GM20431 (cell line): ENCODE measurements around the gene MS4A15.
"Not testable (repeated sequence)": the region's sequence is repeated elsewhere in the genome, so short reads cannot be mapped to it uniquely, and the experiment has no call there.

Experiments
- in situ Hi-C: fragments of 300-500 bp; cut with MseI, MboI; formaldehyde crosslinking; loops from one replicate; pipeline ENCODE4 v1.15.0; 2020; ENCODE audit warnings: low sequenced_read_pairs; ENCODE audit not compliant: unreplicated experiment

MS4A15 gene

DNA sequence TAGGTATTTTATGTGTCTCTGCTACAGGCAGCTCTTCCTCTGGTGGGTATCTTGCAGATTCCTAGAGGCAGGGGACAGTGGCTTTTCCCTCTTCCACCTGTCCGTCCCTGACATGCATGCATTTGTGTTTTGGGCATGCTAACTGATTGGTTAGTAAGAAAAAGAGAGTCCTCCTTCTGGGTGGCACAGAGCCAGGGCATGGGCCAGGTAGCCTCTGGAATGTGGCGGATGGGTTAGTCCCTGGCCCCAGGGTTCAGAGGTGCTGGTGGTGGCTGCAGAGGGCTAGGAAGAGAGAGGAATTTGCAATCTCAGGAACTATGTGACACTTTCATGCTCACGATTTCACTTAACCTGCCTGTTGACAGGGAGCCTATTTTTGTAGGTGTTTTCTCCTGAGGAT lies 5.8 kb upstream of the MS4A15 start:
- in situ Hi-C loops, result no loop called here

DNA sequence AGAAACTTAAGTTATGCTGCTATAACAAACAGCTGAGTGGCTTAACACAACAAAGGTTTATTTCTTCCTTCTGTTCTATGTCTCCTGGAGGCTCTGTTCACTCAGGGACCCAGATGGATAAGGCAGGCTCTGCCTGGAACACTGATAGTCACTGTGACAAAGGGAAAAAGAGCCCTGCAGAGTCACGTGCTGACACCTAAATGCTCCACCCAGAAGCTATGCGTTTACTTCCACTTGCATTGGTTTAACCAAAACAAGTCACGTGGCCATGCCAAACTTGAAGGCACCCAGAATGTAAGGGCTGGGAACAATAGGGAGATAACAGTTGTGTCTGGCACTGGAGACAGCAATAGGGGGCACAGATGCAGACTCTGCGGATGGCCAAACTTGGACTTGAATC lies 3.4 kb upstream of the MS4A15 start:
- in situ Hi-C loops, result no loop called here

DNA sequence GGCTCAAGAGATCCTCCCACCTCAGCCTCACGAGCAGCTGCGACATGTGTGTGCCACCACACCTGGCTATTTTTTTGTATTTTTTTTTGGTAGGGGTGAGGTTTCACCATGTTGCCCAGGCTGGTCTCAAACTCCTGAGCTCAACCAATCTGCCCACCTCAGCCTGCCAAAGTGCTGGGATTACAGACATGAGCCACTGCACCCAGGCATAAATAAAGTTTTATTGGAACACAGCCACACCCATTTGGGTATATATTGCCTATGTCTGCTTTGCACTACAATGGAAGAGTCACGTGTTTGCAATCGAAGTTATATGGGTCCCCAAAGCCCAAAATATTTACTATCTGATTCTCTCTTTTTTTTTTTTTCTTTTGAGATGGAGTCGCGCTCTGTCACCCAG lies 1.8 kb upstream of the MS4A15 start:
- in situ Hi-C loops, result no loop called here

DNA sequence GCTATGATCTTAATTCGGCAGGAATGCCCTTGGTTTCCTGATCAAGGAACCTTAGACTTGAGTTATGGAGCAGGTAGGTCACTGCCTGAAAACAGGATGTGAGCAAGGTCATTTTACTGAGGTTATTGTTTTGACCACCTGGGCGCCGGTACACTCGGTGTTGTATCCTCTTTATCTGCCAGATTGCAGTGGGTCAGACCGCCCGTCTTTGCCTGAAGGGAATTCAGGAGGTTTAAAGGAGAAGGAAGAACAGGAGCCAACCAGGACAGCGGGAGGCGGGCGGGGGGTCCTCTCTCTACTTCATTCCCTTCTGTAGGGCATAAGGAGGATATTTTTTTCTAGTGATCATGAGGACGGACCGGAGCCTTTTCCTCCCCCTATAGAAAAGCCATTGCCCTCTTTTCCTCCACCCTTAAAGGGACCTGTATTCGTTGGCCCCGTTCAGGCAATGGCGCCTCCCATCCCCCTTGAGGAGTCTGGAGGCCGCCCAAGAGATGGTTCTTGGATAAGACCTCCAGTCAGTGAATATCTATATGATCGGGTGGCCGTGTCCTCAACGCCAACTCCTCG lies 649 bp downstream of the MS4A15 start:
- in situ Hi-C loops, result no loop called here

DNA sequence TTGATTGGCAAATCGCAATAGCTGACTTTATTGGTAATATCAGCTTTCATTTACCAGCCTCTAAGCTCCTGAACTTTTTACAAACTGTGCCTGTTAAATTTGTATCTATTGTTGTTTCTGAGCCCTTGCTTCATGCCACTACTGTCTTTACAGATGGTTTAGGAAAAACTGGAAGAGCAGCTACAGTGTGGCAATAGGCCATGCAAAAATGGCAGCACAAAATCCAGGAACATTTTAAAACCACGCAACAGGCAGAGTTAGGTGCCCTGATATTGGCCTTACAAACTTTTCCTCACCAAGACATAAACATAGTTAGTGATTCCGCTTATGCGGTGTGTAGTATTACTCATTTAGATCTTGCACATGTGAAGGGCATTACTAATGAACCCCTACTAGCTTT lies 2.0 kb downstream of the MS4A15 start:
- in situ Hi-C loops, result not testable (repeated sequence)

DNA sequence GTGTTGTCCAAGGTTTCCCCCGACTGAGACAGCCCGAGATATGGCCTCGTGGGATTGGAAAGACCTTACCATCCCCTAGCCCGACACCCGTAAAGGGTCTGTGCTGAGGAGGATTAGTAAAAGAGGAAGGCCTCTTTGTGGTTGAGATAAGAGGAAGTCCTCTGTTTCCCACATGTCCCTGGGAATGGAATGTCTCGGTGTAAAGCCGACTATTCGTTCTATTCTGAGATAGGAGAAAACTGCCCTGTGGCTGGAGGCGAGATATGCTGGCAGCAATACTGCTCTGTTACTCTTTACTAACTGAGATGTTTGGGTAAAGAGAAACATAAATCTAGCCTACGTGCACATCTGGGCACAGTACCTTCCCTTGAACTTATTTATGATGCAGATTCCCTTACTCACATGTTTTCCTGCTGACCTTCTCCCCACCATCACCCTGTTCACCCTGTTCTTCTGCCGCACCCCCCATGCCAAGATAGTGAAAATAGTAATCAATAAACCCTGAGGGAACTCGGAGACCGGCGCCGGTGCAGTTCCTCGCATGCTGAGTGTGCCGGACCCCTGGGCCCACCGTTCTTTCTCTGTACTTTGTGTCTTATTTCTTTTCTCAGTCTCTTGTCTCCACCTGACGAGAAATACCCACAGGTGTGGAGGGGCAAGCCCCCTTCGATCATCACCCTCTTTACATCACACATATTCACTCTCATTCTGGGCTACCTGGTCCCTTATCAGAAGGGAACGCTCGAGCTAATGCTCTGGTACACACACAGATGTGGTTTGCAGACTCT lies 3.0 kb downstream of the MS4A15 start:
- in situ Hi-C loops, result not testable (repeated sequence)

DNA sequence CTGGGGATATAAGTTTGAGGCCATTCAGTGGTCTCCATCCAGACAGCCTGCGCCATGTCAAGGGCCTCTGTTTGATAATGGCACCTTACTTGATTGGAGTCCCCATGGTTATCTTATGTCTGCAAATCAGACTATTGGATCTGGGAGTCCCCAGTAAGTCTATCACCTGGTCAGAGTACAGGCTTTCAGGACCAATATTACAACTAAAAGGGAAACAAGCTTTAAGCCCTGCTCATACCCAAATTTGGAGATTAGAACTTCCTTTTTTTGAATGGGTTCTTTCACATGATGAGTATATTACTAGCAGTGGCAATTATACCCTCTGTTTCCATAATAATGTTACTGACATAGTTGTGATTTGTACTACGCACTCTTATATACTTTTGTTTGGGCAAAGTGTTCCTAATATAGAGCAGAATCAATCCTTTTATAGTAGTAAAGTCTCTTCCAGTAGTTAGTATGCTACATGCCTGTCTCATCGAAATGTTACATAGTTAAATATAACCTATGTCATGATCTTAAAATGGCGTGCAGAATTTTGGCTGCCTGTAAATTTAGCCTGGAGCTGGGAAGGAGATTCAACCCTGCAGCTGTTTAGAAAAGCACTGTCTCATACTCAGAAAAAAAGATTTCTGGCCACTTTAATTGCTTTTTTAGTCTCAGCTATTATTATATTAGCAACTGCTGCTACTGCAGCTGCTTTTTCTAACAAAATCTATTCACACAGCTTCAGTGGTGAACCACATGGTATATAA lies 4.9 kb downstream of the MS4A15 start:
- in situ Hi-C loops, result no loop called here

DNA sequence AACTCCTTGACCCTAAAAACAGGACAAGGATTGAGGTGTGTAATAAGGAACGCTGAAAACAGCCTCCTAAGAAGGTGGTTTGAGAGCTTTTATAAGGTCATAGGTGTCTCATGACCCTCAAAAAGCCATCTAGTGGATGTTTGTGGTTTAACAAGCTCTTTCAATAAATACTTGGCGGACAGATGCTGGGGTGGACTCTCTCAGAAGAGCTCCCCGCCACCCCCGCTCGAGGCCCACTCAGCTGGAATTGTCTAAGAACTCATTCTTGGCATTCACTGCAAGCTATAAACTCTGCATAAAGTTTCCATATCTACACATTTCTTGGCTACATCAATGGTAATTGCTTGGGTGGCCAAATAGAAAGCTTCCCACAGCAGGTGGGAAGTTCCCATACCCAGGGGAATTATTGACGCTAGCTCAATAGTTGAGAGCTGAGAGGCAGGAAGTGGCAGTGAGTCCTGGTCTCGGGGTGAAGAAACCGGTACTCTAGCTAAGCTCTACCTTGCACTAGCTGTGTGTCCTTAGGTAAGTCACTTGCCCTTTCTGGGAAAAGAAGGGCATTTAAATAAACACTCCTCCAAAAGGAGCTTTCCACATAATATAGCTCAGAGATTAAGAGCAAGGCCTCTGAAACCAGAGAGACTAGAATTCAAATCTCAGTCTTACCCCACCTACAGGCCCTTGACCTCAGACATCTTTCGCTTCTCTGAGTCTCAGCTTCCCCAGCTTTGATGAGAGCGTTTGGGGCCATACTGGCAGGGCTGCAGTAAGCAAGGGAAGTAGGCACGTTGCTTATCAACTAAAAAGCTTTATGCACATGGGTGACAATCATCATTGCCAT lies 6.4 kb downstream of the MS4A15 start:
- in situ Hi-C loops, result no loop called here

DNA sequence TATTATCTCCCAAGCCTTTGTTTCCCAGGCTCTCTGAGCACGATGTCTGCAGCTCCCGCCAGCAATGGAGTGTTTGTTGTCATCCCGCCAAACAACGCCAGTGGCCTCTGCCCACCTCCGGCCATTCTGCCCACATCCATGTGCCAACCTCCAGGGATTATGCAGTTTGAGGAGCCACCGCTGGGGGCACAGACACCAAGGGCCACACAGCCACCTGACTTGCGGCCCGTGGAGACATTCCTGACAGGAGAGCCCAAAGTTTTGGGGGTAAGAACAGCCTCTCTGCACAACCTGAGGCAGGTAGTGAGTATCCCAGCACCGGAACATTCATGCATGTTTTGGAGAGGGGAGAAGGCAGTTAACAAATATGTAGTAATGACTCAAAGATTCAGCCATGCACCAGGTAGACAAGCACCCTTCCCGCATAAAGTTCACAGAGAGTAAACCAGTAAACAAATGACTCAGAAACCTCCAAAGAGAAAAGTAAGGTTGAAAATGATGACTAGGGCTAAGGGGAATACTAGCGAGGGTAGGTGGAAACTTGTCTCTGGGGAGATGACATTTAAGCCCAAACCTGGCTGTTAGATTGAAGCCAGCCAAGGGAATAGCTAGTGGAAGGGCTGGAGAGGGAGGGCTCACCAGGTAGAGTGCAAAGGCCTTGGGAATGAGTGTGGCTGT lies 7.2 kb downstream of the MS4A15 start:
- in situ Hi-C loops, result no loop called here

DNA sequence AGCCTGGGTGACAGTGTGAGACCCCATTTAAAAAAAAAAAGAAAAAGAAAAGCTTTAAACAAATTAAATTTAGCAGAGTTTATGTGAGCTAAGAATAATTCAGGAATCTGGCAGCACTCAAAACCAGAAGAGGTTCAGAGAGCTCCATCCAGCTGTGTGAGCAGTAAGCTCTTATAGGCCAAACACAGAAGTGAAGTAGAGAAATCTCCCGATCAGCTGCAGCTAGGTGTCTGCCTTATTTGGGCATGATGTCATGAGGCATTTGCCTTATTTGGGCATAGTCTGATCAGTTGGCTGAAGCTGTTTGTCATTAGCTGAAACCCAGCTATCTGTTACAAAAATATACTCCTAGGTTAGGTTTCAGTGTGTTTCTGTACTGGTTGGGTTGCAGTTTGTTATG lies 8.2 kb downstream of the MS4A15 start:
- in situ Hi-C loops, result no loop called here

DNA sequence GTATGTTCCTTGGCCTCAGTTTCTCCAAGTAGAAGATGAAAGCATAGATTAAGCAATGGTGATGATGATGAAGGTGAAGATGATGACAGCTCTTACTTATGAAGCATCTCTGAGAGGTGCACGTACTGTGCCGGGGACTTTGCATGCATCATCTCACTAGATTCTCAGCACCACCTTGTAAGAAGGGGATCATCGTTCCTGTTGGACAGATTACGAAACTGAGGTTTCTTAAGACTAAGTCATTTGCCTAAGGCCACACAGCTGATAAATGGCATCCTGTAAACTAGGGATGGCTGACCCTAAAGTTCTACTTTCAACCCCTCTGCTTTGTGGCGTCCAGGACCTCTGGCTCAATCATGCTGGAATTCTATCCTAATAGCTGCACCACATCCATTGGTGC lies 8.7 kb downstream of the MS4A15 start:
- in situ Hi-C loops, result no loop called here

DNA sequence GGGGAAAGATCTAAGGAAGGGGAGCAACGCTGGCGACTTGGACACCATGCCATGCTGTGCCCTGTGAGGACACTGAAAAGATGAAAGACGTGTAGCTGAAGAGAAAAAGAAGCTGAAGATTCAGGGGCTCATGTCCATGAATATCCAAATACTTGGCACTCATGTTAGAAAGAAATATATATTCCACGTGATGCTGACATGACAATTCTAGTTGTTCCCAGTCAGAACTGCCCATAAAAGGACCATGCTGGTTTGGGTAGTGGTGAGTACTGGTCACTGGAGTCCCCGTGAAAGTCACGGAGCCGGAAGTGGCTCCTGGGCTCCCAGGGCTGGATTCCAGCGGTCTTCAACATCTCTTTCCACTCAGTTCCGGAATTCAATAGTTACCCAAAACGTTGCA lies 9.9 kb downstream of the MS4A15 start:
- in situ Hi-C loops, result no loop called here

DNA sequence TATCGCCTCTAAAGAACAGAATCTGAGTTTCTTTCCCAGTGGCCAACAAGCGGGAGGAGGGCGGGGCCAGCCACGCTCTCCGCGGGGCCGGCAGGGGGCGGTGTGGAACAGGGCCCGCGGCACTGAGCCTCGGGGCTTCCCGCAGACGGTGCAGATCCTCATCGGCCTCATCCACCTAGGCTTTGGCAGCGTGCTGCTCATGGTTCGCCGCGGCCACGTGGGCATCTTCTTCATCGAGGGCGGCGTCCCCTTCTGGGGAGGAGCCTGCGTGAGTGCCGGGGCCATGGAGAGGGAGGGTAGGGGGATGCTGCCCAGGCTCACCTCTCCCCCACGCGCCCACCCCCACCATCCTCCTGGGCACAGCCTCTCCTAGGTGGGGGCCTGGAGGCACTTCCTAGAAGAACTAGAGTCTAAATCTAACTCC lies 10.7 kb downstream of the MS4A15 start:
- in situ Hi-C loops, result no loop called here

DNA sequence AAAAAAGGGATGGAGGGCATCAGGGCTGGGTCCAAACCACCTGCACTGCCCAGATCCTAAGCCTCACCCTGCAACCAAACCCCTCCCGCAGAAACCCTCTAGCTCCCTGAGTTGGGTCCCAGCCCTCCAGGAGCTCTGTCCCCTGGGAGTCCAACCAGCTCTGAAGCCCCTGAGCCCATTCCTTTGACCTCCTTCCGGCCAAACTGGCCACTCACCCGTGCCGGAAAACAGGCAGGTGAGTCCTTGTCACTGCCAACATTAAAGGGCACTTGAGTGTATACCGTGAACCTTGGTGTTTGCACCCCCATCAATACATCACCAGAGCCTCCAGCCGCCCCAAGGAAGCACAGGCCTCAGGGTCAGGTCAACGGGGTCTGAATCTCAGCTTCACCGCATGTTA lies 11.5 kb downstream of the MS4A15 start:
- in situ Hi-C loops, result no loop called here

DNA sequence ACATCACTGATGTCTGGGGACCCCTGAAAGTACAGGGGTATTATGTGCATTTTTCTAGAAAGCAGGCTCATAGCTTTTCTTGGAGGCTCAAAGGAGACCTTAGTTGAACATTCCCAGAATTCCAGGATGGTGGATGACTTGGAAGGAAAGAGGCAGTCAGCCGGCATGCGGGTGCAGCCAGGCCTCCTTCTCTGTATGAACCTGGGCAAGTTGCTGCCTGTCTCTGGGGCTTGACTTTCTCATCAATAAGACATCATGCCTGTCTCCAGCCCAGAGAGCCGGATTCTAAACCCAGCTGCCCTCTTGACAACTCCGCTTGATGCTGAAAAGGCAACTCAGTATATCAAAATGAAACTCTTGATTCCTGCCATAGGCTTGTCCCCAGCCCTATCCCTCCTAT lies 12.6 kb downstream of the MS4A15 start:
- in situ Hi-C loops, result no loop called here

DNA sequence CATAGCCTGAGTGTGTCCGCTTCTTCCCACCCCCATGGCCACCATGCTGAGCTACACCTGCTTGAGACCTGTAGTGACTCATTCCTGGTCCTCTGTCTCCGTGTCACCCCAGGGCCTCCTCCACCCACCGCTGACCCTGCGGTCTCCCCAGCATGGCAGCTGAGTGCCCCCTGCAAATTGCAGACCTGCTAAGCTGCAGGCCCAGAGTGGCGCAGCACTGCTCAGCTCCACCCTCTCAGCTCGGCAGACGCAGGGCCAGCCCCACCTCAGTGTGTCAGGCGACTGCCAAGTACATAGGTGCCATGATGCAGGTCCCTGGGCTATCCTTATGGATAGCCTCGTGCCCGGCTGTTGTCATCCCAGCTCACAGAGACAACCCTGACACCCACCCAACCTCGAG lies 13.1 kb downstream of the MS4A15 start:
- in situ Hi-C loops, result no loop called here

DNA sequence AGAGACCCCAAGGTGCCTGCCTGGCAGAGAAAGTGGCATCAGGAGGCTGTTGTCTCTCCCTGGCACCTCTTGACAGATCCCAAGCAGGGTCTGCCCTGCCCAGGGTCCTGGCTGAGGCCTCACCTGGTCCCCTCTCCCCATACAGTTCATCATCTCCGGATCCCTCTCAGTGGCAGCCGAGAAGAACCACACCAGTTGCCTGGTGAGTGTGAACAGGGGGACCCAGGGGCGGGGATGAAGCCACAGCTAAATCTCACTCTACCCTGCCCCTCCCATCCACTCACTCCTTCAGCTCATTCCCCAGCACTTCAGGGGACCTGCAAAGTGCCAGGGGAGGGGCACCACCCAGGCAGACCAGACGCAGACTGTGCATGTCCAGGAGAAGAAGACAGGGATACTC lies 14.5 kb downstream of the MS4A15 start:
- in situ Hi-C loops, result no loop called here

DNA sequence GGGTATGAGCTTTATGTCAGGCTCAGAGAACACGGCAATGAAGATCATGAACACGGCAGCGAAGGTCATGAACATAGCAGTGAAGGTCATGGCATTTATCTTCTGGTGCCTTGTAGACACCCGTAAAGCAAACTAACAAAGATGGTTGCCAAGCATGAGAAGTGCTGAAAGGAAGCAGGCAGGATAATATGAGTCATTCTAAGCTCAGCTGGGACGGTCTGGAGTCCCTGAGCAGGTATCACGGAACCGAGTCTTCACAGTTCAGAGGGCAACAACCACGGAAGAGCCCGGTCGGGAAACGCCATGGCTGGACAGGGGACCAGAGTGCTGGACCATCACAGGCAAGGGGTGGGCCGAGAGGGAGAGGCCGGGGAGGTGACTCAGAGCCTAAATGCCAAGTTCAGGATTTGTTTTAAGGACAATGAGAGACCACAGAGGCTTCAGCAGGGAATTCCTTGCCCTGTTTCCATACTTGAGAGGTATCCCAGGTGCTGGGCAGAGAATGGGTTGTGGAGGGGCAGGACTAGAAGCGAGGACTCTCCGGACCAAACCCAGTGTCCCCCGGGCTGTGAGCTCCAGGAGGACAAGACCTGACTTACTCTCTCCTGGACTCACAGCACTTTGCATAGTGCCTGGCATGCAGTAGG lies 15.3 kb downstream of the MS4A15 start:
- in situ Hi-C loops, result no loop called here

DNA sequence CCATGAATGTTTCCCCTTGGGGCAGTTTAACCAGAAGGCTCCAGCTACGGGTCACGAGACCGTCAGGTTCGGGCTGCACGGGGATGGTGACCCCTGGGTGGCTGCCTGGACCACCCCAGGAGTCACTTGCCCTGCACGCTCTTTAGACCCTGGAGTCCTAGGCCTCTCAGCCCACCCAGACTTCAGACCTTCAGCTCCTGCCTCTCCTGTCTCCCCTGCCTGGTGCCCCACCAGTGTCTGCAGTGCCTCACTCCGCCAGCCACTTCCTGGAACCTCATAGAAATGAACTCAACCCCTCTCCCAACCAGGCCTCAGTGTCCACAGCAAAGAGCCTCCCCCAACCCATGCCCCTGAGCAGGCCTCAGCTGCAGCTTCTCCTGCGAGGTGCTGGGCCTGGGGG lies 16.0 kb downstream of the MS4A15 start:
- in situ Hi-C loops, result no loop called here
